K562 (cell line): ENCODE results near the gene ZNF74. TPM values are rescaled to one million over a fixed set of nuclear protein-coding genes. Genes with fewer than 3 reads are reported as not detected.

Source experiments
- FOXP4 ChIP-seq: sonication (generic); formaldehyde crosslinking; IDR thresholded peaks from 2 replicates; pipeline ENCODE4 v1.8.0; 2022; ENCODE audit warnings: mild to moderate bottlenecking, missing genetic modification reagents, borderline replicate concordance
- GABPB2 ChIP-seq: fragments of 250-450 bp; sonication (Bioruptor Pico); conservative IDR thresholded peaks from 2 replicates; pipeline ENCODE4 v1.5.1; 2021; ENCODE audit warnings: mild to moderate bottlenecking
- GATA2 ChIP-seq: sonication (generic); formaldehyde crosslinking; IDR thresholded peaks from 2 replicates; pipeline ENCODE4 v1.4.0; 2020; ENCODE audit warnings: mild to moderate bottlenecking, missing genetic modification reagents
- HBP1 ChIP-seq: fragments of 450-650 bp; formaldehyde crosslinking; IDR thresholded peaks from 2 replicates; pipeline ENCODE4 v1.4.0; 2022; ENCODE audit warnings: missing genetic modification characterization
- JUND ChIP-seq, 2 experiments: IDR thresholded peaks; 2 replicates in 1 of 2; 3 replicates in 1 of 2; pipeline ENCODE4 v1.6.1; 2011; ENCODE audit warnings: borderline replicate concordance in 2 of 2, low read depth in 2 of 2, low read length in 2 of 2, improper control_type of control experiment in 1 of 2, missing biosample characterization in 1 of 2, missing genetic modification characterization in 1 of 2, missing genetic modification reagents in 1 of 2
- MAFG ChIP-seq: fragments of 450-650 bp; conservative IDR thresholded peaks from 2 replicates; pipeline ENCODE4 v1.6.1; 2016; ENCODE audit warnings: missing genetic modification characterization, missing compliant biosample characterization
- MYBL2 ChIP-seq, 2 experiments: fragments of 450-650 bp in 1 of 2; sonication (generic) in 1 of 2; formaldehyde crosslinking in 1 of 2; IDR thresholded peaks; 2 replicates each; pipeline versions ENCODE4 v1.6.1 to v1.8.1; 2017 to 2022; ENCODE audit warnings: borderline replicate concordance in 1 of 2, inconsistent platforms in 1 of 2, low read depth in 1 of 2, mild to moderate bottlenecking in 1 of 2, missing genetic modification reagents in 1 of 2, moderate library complexity in 1 of 2
- NFYB ChIP-seq: IDR thresholded peaks from 2 replicates; pipeline ENCODE4 v1.6.1; 2011; ENCODE audit warnings: mild to moderate bottlenecking, moderate library complexity; ENCODE audit not compliant: insufficient read length; ENCODE audit errors: extremely low read depth
- PTTG1 ChIP-seq: fragments of 450-650 bp; IDR thresholded peaks from 2 replicates; pipeline ENCODE4 v1.6.1; 2016; ENCODE audit warnings: low read depth, mild to moderate bottlenecking, missing genetic modification characterization, missing compliant biosample characterization
- RFX1 ChIP-seq: fragments of 450-650 bp; IDR thresholded peaks from 2 replicates; pipeline ENCODE4 v1.6.1; 2016; ENCODE audit warnings: mild to moderate bottlenecking, moderate library complexity
- RHOXF2B ChIP-seq: fragments of 250-450 bp; sonication (Bioruptor Pico); conservative IDR thresholded peaks from 2 replicates; pipeline ENCODE4 v1.5.1; 2021
- RNF2 ChIP-seq: sonication (generic); IDR thresholded peaks from 2 replicates; pipeline ENCODE4 v1.6.1; 2016
- TCF7L2 ChIP-seq: fragments of 150-350 bp; IDR thresholded peaks from 2 replicates; pipeline ENCODE4 v1.6.1; 2016; ENCODE audit warnings: low read depth, mild to moderate bottlenecking, low read length, moderate library complexity
- ZNF764 ChIP-seq: fragments of 250-450 bp; sonication (Bioruptor Pico); IDR thresholded peaks from 2 replicates; pipeline ENCODE4 v1.4.0; 2020; ENCODE audit warnings: low read depth, mild to moderate bottlenecking, moderate library complexity
- polyA plus RNA-seq, 8 experiments: library from polyadenylated mRNA; depleted of rRNA in 4 of 8; stranded (reverse) in 5 of 8; unstranded in 3 of 8; fragments of >200 nt; fragmentation: Nextera tagmentation in 2 of 8; fragmentation: Illumina TruSeq in 1 of 8; extraction: Ambion mirVana in 2 of 8; extraction: Trizol in 1 of 8; gene quantifications; 2 replicates each; pipeline versions ENCODE4 v1.2.1 to v1.2.3, GENCODE V29; 2011 to 2014; ENCODE audit warnings: inconsistent platforms in 1 of 8, missing spikeins in 1 of 8
- total RNA-seq, 7 experiments: library from RNA; depleted of rRNA in 6 of 7; stranded (reverse); fragments of >200 nt in 6 of 7; fragmentation: Illumina TruSeq in 2 of 7; extraction: Trizol in 2 of 7; gene quantifications; 2 replicates each; pipeline versions ENCODE4 v1.2.1 to v1.2.3, GENCODE V29; 2011 to 2021; ENCODE audit warnings: low replicate concordance in 1 of 7
- TF ChIP-seq, protein P1 (sequence below), 2 experiments: fragments of 450-650 bp; formaldehyde crosslinking in 1 of 2; IDR thresholded peaks; 2 replicates each; pipeline versions ENCODE4 v1.4.0 to v1.6.1; 2014 to 2020; ENCODE audit warnings: mild to moderate bottlenecking in 2 of 2, borderline replicate concordance in 1 of 2, low read depth in 1 of 2

ZNF74 gene
- total and polyA plus RNA-seq, 9 of the 15 experiments (the other 6 are each of a cell fraction or from before 2014, with no cell fraction given), result 2.4 to 53.5 (median 31.5) TPM

GRCh38 chr22:20430101-20430719 is 36.3 kb downstream of the ZNF74 start (continued):
- TF ChIP-seq, protein P1, sequence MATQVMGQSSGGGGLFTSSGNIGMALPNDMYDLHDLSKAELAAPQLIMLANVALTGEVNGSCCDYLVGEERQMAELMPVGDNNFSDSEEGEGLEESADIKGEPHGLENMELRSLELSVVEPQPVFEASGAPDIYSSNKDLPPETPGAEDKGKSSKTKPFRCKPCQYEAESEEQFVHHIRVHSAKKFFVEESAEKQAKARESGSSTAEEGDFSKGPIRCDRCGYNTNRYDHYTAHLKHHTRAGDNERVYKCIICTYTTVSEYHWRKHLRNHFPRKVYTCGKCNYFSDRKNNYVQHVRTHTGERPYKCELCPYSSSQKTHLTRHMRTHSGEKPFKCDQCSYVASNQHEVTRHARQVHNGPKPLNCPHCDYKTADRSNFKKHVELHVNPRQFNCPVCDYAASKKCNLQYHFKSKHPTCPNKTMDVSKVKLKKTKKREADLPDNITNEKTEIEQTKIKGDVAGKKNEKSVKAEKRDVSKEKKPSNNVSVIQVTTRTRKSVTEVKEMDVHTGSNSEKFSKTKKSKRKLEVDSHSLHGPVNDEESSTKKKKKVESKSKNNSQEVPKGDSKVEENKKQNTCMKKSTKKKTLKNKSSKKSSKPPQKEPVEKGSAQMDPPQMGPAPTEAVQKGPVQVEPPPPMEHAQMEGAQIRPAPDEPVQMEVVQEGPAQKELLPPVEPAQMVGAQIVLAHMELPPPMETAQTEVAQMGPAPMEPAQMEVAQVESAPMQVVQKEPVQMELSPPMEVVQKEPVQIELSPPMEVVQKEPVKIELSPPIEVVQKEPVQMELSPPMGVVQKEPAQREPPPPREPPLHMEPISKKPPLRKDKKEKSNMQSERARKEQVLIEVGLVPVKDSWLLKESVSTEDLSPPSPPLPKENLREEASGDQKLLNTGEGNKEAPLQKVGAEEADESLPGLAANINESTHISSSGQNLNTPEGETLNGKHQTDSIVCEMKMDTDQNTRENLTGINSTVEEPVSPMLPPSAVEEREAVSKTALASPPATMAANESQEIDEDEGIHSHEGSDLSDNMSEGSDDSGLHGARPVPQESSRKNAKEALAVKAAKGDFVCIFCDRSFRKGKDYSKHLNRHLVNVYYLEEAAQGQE (IDR thresholded peaks at IDR 0.05; ENCODE audit: borderline replicate concordance), result no peak
- TF ChIP-seq, protein P1 (CRISPR knock-in tag; IDR thresholded peaks at IDR 0.05; ENCODE audit: low read depth), result no peak
- TF ChIP-seq NFYB, result no peak
- no peak for TF ChIP-seq FOXP4 (CRISPR knock-in tag)
- no peak for TF ChIP-seq HBP1 (CRISPR knock-in tag)
- TF ChIP-seq GABPB2 (CRISPR knock-in tag), result 0 out of 2 replicates have a peak, but pooled peaks have one; percentile 62
- TF ChIP-seq PTTG1 (tag), result no peak
- TF ChIP-seq TCF7L2, result no peak
- no peak for TF ChIP-seq RHOXF2B (CRISPR knock-in tag)
- TF ChIP-seq MAFG, result no peak
- no peak for TF ChIP-seq ZNF764 (CRISPR knock-in tag)
- no peak for TF ChIP-seq JUND (IDR thresholded peaks at IDR 0.05; ENCODE audit: borderline replicate concordance, low read depth, low read length)
- TF ChIP-seq JUND (tag; IDR thresholded peaks at IDR 0.05; ENCODE audit: borderline replicate concordance, low read depth, low read length), result no peak
- TF ChIP-seq RFX1, result no peak
- no peak for TF ChIP-seq RNF2
- no peak for TF ChIP-seq MYBL2 (IDR thresholded peaks at IDR 0.05; ENCODE audit: low read depth)
- TF ChIP-seq MYBL2 (CRISPR knock-in tag; IDR thresholded peaks at IDR 0.05; ENCODE audit: borderline replicate concordance), result no peak
- TF ChIP-seq GATA2, result peak; percentile 5; the same call in 1 of the 2 replicates
